Ovary (tissue), 3 donors: ENCODE data around the gene AMELX.

Source experiments
- CTCF ChIP-seq, 3 donors: fragments of 450-650 bp in 2 of 3; fragments of 200-600 bp in 1 of 3; IDR thresholded peaks; one replicate each; pipeline versions ENCODE4 v1.5.1 to v1.8.0; 2016 to 2022; ENCODE audit warnings: antibody characterized with exemption in 3 of 3, mild to moderate bottlenecking in 1 of 3
- POLR2A ChIP-seq: fragments of 450-650 bp; IDR thresholded peaks from one replicate; pipeline ENCODE4 v1.6.1; 2017; ENCODE audit warnings: antibody characterized with exemption, mild to moderate bottlenecking, moderate library complexity
- donor health status: DM: no; HTN: no; CAD: no.

- TF ChIP-seq CTCF (IDR thresholded peaks at IDR 0.05) (no peak), POLR2A (no peak)
These were observed 32.0 kb upstream of the AMELX start for GRCh38 chrX:11261260-11261659.
